Erythroblast (primary cell): ENCODE measurements around the gene EBLN2.

Experiments used
- GATA1 ChIP-seq: IDR thresholded peaks from 2 replicates; pipeline ENCODE4 v1.6.1; 2011; ENCODE audit warnings: low read depth, mild to moderate bottlenecking, control low read depth, low read length, moderate library complexity
- POLR2A ChIP-seq: IDR thresholded peaks from 2 replicates; pipeline ENCODE4 v1.6.1; 2011; ENCODE audit warnings: mild to moderate bottlenecking, low read length

GRCh38 chr3:73056014-73056844 is 5.2 kb upstream of the EBLN2 start:
- TF ChIP-seq POLR2A (no peak), GATA1 (no peak)
